Hematopoietic multipotent progenitor cell (in vitro differentiated cells): Measurements from ENCODE around the gene NACAD. TPM values are rescaled to one million over a fixed set of nuclear protein-coding genes. Genes with fewer than 3 reads are reported as not detected.
A peak's percentile ranks its signal among the peaks of the same experiment; 100 is the strongest.
"Not testable (repeated sequence)": the region's sequence is repeated elsewhere in the genome, so short reads cannot be mapped to it uniquely, and the experiment has no call there.

Source experiments
- DNase-seq, 3 donors: peaks; one replicate each; pipeline ENCODE4 v3.0.0-alpha.2; 2011 to 2015; ENCODE audit warnings: low read depth in 2 of 3, low spot score in 2 of 3
- total RNA-seq: library from RNA; depleted of rRNA; stranded (reverse); fragments of >200 nt; gene quantifications from one replicate; pipeline ENCODE4 v1.2.3, GENCODE V29; 2012

NACAD gene
- total RNA-seq, 1 donor: 0.27 TPM

GRCh38 chr7:45114926-45115325 lies 26.2 kb upstream of the NACAD start:
- DNase-seq: no peak

GRCh38 chr7:45114257-45114656 lies 25.5 kb upstream of the NACAD start:
- DNase-seq: not testable (repeated sequence)

GRCh38 chr7:45112648-45113047 lies 23.9 kb upstream of the NACAD start:
- DNase-seq: no peak

GRCh38 chr7:45111298-45112223 lies 22.8 kb upstream of the NACAD start, which contains the start of gene TBRG4:
Gene TBRG4, minus strand, starts transcription at chr7:45111697. Its CDS starts 2,460 bp downstream, at chr7:45109237.
- peak; percentile 90 to 98 (median 97) for DNase-seq

- no peak for DNase-seq
Observed at GRCh38 chr7:45108863-45109262, 20.1 kb upstream of the NACAD start.

GRCh38 chr7:45107356-45107755 lies 18.6 kb upstream of the NACAD start:
- no peak for DNase-seq

- no peak for DNase-seq
Observed at GRCh38 chr7:45106820-45107219, 18.1 kb upstream of the NACAD start.

- no peak for DNase-seq
Observed at GRCh38 chr7:45105588-45106188, 16.9 kb upstream of the NACAD start.

- no peak for DNase-seq
Observed at GRCh38 chr7:45104844-45105587, 16.2 kb upstream of the NACAD start.

- no peak for DNase-seq
Observed at GRCh38 chr7:45103958-45104843, 15.4 kb upstream of the NACAD start.

GRCh38 chr7:45102785-45103712 lies 14.3 kb upstream of the NACAD start:
- no peak for DNase-seq

GRCh38 chr7:45101748-45102147 lies 13.0 kb upstream of the NACAD start:
- no peak for DNase-seq

- DNase-seq: no peak
Observed at GRCh38 chr7:45100761-45101480, 12.2 kb upstream of the NACAD start.

GRCh38 chr7:45099891-45100760 lies 11.4 kb upstream of the NACAD start:
- DNase-seq: no peak

- DNase-seq: no peak
Observed at GRCh38 chr7:45098983-45099839, 10.4 kb upstream of the NACAD start.

- no peak for DNase-seq
Observed at GRCh38 chr7:45092931-45093235, 4.1 kb upstream of the NACAD start.
